Lung (tissue), 12 donors: ENCODE data around the gene MT1E. TPM values are rescaled to one million over a fixed set of nuclear protein-coding genes. Genes with fewer than 3 reads are reported as not detected.

Experiments used
- ATAC-seq: fragments of 200-7000 bp; cut with Tn5 transposase; one replicate; pipeline ENCODE4 v1.9.1; 2020; ENCODE audit warnings: moderate number of reproducible peaks; ENCODE audit not compliant: insufficient read depth, low FRiP score
- DNase-seq, 3 donors: peaks; one replicate each; pipeline ENCODE4 v3.0.0-alpha.2; 2013 to 2017
- H3K27ac ChIP-seq, 2 donors: one replicate each; pipeline ENCODE4 v1.5.1; 2013; ENCODE audit warnings: mild to moderate bottlenecking in 2 of 2, moderate library complexity in 2 of 2, control low read depth in 1 of 2, inconsistent platforms in 1 of 2, low read depth in 1 of 2, low read length in 1 of 2
- H3K27me3 ChIP-seq, 3 donors: one replicate each; pipeline ENCODE4 v1.5.1; 2013; ENCODE audit warnings: low read length in 2 of 3; ENCODE audit not compliant: control insufficient read depth in 3 of 3, insufficient read depth in 3 of 3
- H3K36me3 ChIP-seq, 4 donors: one replicate each; pipeline ENCODE4 v1.5.1; 2013; ENCODE audit warnings: low read length in 4 of 4, mild to moderate bottlenecking in 1 of 4, moderate library complexity in 1 of 4; ENCODE audit not compliant: control insufficient read depth in 4 of 4, insufficient read depth in 4 of 4
- H3K4me1 ChIP-seq, 5 donors: one replicate each; pipeline ENCODE4 v1.5.1; 2013; ENCODE audit warnings: low read length in 5 of 5, mild to moderate bottlenecking in 2 of 5, moderate library complexity in 1 of 5; ENCODE audit not compliant: control insufficient read depth in 5 of 5, insufficient read depth in 5 of 5
- H3K4me3 ChIP-seq: one replicate; pipeline ENCODE4 v1.5.1; 2013; ENCODE audit warnings: mild to moderate bottlenecking, control low read depth, moderate library complexity
- H3K9ac ChIP-seq, 2 donors: one replicate each; pipeline ENCODE4 v1.5.1; 2013; ENCODE audit warnings: low read length in 2 of 2, control low read depth in 1 of 2; ENCODE audit not compliant: insufficient read depth in 1 of 2
- H3K9me3 ChIP-seq, 4 donors: one replicate each; pipeline ENCODE4 v1.5.1; 2013; ENCODE audit warnings: low read length in 3 of 4, mild to moderate bottlenecking in 1 of 4, moderate library complexity in 1 of 4; ENCODE audit not compliant: control insufficient read depth in 4 of 4, insufficient read depth in 3 of 4
- CTCF ChIP-seq: IDR thresholded peaks from 2 replicates; pipeline ENCODE4 v1.5.1; 2012; ENCODE audit warnings: mild to moderate bottlenecking; ENCODE audit errors: control extremely low read depth, extremely low read depth
- WGBS, 2 donors: extraction: QIAGEN DNeasy Blood & Tissue Kit; methylation state at CpG; one replicate each; pipeline ENCODE4 v1.1.7; 2013; 5-methylcytosine and 5-hydroxymethylcytosine counted together
- polyA plus RNA-seq, 2 donors: library from polyadenylated mRNA; stranded (reverse); fragments of 200-250 nt; gene quantifications; one replicate each; pipeline ENCODE4 v1.2.1, GENCODE V29; 2013
- total RNA-seq, 2 donors: library from RNA; depleted of rRNA in 1 of 2; stranded (reverse); fragments of >200 nt in 1 of 2; gene quantifications; one replicate each; pipeline ENCODE4 v1.2.1, GENCODE V29; 2014 to 2021
- donor health status: control.
- donor health status: control.
- donor health status: Bipolar disorder and iron deficiency.
- donor health status: healthy.
- donor health status: DM: yes; HTN: yes; CAD: no.

The MT1E gene
- total and polyA plus RNA-seq, 4 donors = 22.1 to 746 (median 159) TPM

- DNase-seq = peak; percentile 50 to 69 (median 51)
- H3K9me3 ChIP-seq = peaks cover 0 to 8% (median 0%) of the 10 kb centered on the region in 4 donors
- ATAC-seq = peak; percentile 84
- TF ChIP-seq CTCF = no peak
- no peak within 1 kb of the TSS for H3K9ac ChIP-seq
- H3K27me3 ChIP-seq = peaks cover 0 to 94% (median 92%) of the 10 kb centered on the region in 3 donors
- H3K4me3 ChIP-seq = peak within 1 kb of the TSS; percentile 15
- H3K27ac ChIP-seq = peak within 1 kb of the TSS in 1 of 2 donors; percentile 57
- no peaks in the 10 kb centered on the region for H3K36me3 ChIP-seq
- WGBS, 2 donors = 8 to 10% methylated on average over 63 to 68 of the region's 68 CpGs
- H3K4me1 ChIP-seq = peaks cover 0 to 13% (median 5%) of the 10 kb centered on the region in 5 donors
These were observed 12.5 kb downstream of the MT1E start, which contains the start of gene MT1A for GRCh38 chr16:56637814-56638750. Gene MT1A (plus strand): TSS chr16:56638666. CDS start chr16:56638739, 73 bp downstream.

DNA sequence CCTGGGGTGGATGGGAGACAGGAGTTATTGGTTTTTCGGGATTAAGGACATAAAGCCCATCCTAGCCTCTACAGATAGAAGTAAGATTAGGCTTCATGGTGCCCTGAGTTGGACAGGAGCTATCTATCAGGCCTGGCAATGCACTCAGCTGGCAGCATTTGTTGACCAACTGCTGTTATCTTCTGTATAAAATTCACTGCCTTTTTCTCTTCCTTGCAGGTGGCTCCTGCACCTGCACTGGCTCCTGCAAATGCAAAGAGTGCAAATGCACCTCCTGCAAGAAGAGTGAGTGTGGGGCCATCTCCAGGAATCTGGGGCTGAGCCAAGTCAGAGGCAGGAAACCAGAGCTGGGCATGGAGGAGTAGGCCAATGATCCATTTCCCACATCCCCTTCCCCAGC lies 13.5 kb downstream of the MT1E start:
- ATAC-seq (no peak), DNase-seq (no peak)
- no peaks in the 10 kb centered on the region for H3K36me3 ChIP-seq
- no peak overlapping the region for H3K4me3 ChIP-seq
- H3K27ac ChIP-seq = no peak overlapping the region
- H3K4me1 ChIP-seq = peaks cover 0 to 17% (median 5%) of the 10 kb centered on the region in 5 donors
- TF ChIP-seq CTCF = no peak
- H3K9me3 ChIP-seq = peaks cover 0 to 8% (median 0%) of the 10 kb centered on the region in 4 donors
- WGBS, 2 donors = 53 to 73% methylated on average over 1 of the region's 1 CpG
- no peak overlapping the region for H3K9ac ChIP-seq
- peaks cover 0 to 94% (median 92%) of the 10 kb centered on the region in 3 donors for H3K27me3 ChIP-seq

DNA sequence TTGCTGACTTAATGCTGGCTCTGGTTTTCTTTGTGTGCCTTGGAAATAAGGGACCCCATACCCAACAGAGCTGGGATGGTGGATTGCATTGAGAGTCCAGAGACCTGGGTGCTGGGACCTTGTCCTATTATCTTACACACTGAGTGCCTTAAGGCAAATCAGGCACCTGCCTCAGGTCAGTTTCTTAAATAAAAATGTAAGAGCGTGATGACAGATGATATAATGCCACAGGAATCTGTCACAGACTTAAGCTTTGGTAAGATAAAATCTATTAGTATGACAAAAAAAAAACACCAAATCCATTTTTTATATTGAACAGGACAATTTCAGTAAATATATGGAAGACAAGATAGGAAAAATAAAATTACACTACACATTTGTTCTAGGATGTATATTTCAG lies 14.5 kb downstream of the MT1E start:
- Histone ChIP-seq H3K4me3 (no peak overlapping the region), H3K4me1 (peaks cover 0 to 15% (median 5%) of the 10 kb centered on the region in 5 donors), H3K27ac (no peak overlapping the region), H3K36me3 (no peaks in the 10 kb centered on the region), H3K9me3 (peaks cover 0 to 6% (median 0%) of the 10 kb centered on the region in 4 donors), H3K9ac (no peak overlapping the region), H3K27me3 (peaks cover 0 to 94% (median 92%) of the 10 kb centered on the region in 3 donors)
- ATAC-seq (no peak), DNase-seq (no peak)
- 91% methylated on average over 1 of the region's 1 CpG for WGBS, 2 donors
- TF ChIP-seq CTCF = no peak
